Fibroblast of lung (primary cell): ENCODE results near the gene KCNJ13. TPM values are rescaled to one million over a fixed set of nuclear protein-coding genes. Genes with fewer than 3 reads are reported as not detected.
A peak's percentile ranks its signal among the peaks of the same experiment; 100 is the strongest.

ENCODE experiments used
- DNase-seq, 2 donors: peaks; one replicate each; pipeline versions ENCODE4 v3.0.0 to v3.0.0-alpha.2; 2010; ENCODE audit warnings: low read depth in 2 of 2
- H2AFZ ChIP-seq: 2 replicates; pipeline ENCODE4 v1.5.1; 2012; ENCODE audit warnings: low read length, control low read depth, inconsistent platforms
- H3K27ac ChIP-seq: 2 replicates; pipeline ENCODE4 v1.5.1; 2011; ENCODE audit warnings: low read length, control low read depth; ENCODE audit not compliant: insufficient read depth
- H3K27me3 ChIP-seq: 2 replicates; pipeline ENCODE4 v1.5.1; 2011; ENCODE audit warnings: mild to moderate bottlenecking, low read length; ENCODE audit not compliant: control insufficient read depth, insufficient read depth
- H3K36me3 ChIP-seq: 2 replicates; pipeline ENCODE4 v1.5.1; 2011; ENCODE audit warnings: low read length; ENCODE audit not compliant: control insufficient read depth, insufficient read depth
- H3K4me1 ChIP-seq: 2 replicates; pipeline ENCODE4 v1.5.1; 2011; ENCODE audit warnings: low read length; ENCODE audit not compliant: control insufficient read depth, insufficient read depth; ENCODE audit errors: extremely low read depth
- H3K4me2 ChIP-seq: 2 replicates; pipeline ENCODE4 v1.5.1; 2011; ENCODE audit warnings: low read length, control low read depth; ENCODE audit not compliant: insufficient read depth; ENCODE audit errors: extremely low read depth
- H3K4me3 ChIP-seq, 4 experiments: fragments of 200-600 bp in 1 of 4; sonication (generic) in 1 of 4; replicated peaks in 1 of 4; 2 replicates each; pipeline ENCODE4 v1.5.1; 2011 to 2016; ENCODE audit warnings: low read length in 4 of 4, low read depth in 3 of 4, mild to moderate bottlenecking in 3 of 4, control low read depth in 2 of 4, inconsistent platforms in 1 of 4, mixed read lengths in 1 of 4; ENCODE audit not compliant: insufficient read depth in 1 of 4; ENCODE audit errors: control extremely low read depth in 1 of 4
- H3K79me2 ChIP-seq: 2 replicates; pipeline ENCODE4 v1.5.1; 2012; ENCODE audit warnings: mild to moderate bottlenecking, low read length, inconsistent platforms; ENCODE audit not compliant: control insufficient read depth, insufficient read depth
- H3K9ac ChIP-seq: 2 replicates; pipeline ENCODE4 v1.5.1; 2011; ENCODE audit warnings: mild to moderate bottlenecking, low read length, control low read depth; ENCODE audit not compliant: insufficient read depth
- H3K9me3 ChIP-seq: 2 replicates; pipeline ENCODE4 v1.5.1; 2012; ENCODE audit warnings: low read depth, low read length; ENCODE audit not compliant: control insufficient read depth, insufficient read depth
- H4K20me1 ChIP-seq: 2 replicates; pipeline ENCODE4 v1.5.1; 2011; ENCODE audit warnings: low read length; ENCODE audit not compliant: control insufficient read depth, insufficient read depth; ENCODE audit errors: extremely low read depth
- CTCF ChIP-seq, 2 donors: IDR thresholded peaks in 1 of 2; conservative IDR thresholded peaks in 1 of 2; 1 replicate in 1 of 2; 2 replicates in 1 of 2; pipeline ENCODE4 v1.5.1; 2011 to 2012; ENCODE audit warnings: low read length in 2 of 2, control low read depth in 1 of 2, inconsistent platforms in 1 of 2, low read depth in 1 of 2, mild to moderate bottlenecking in 1 of 2
- EZH2 ChIP-seq: IDR thresholded peaks from 2 replicates; pipeline ENCODE4 v1.5.1; 2012; ENCODE audit warnings: low read length, control low read depth, mild to moderate bottlenecking; ENCODE audit errors: missing control alignments
- polyA plus RNA-seq, 2 donors: library from polyadenylated mRNA; depleted of rRNA in 1 of 2; stranded (reverse) in 1 of 2; unstranded in 1 of 2; fragments of >200 nt; gene quantifications; 2 replicates each; pipeline ENCODE4 v1.2.1, GENCODE V29; 2011 to 2012; ENCODE audit warnings: missing spikeins in 1 of 2
- total RNA-seq: library from RNA; depleted of rRNA; stranded (reverse); fragments of >200 nt; gene quantifications from 2 replicates; pipeline ENCODE4 v1.2.1, GENCODE V29; 2014

Gene KCNJ13
- total and polyA plus RNA-seq, 2 donors (not counting 1 experiment from before 2014, with no cell fraction given), result not detected

GRCh38 chr2:232815569-232815968 lies 39.2 kb upstream of the KCNJ13 start:
- TF ChIP-seq EZH2, result no peak
- no peak for TF ChIP-seq CTCF (conservative IDR thresholded peaks at IDR 0.05 in 1 of 2, IDR thresholded peaks at IDR 0.05 in 1 of 2; ENCODE audit: low read depth in 1 of 2, low read length in 2 of 2)
- Histone ChIP-seq H2AFZ (no peak overlapping the region), H3K9ac (no peak overlapping the region), H3K27me3 (no peaks in the 10 kb centered on the region), H3K4me3 (no peak overlapping the region), H3K9me3 (no peaks in the 10 kb centered on the region), H4K20me1 (no peaks in the 10 kb centered on the region), H3K36me3 (peaks cover 9% of the 10 kb centered on the region), H3K4me1 (no peaks in the 10 kb centered on the region), H3K27ac (no peak overlapping the region), H3K79me2 (no peaks in the 10 kb centered on the region), H3K4me2 (no peak overlapping the region)
- DNase-seq, result no peak

GRCh38 chr2:232810444-232810843 lies 34.1 kb upstream of the KCNJ13 start:
- Histone ChIP-seq H3K4me1 (no peaks in the 10 kb centered on the region), H3K27ac (no peak overlapping the region), H3K36me3 (peaks cover 13% of the 10 kb centered on the region), H3K9ac (no peak overlapping the region), H3K9me3 (no peaks in the 10 kb centered on the region), H3K4me2 (no peak overlapping the region), H2AFZ (no peak overlapping the region), H3K27me3 (no peaks in the 10 kb centered on the region), H4K20me1 (no peaks in the 10 kb centered on the region), H3K79me2 (no peaks in the 10 kb centered on the region), H3K4me3 (no peak overlapping the region)
- no peak for TF ChIP-seq CTCF (conservative IDR thresholded peaks at IDR 0.05 in 1 of 2, IDR thresholded peaks at IDR 0.05 in 1 of 2; ENCODE audit: low read depth in 1 of 2, low read length in 2 of 2)
- no peak for TF ChIP-seq EZH2
- peak in 1 of 2 donors; percentile 12 for DNase-seq

- TF ChIP-seq CTCF (conservative IDR thresholded peaks at IDR 0.05 in 1 of 2, IDR thresholded peaks at IDR 0.05 in 1 of 2; ENCODE audit: low read depth in 1 of 2, low read length in 2 of 2), result no peak
- TF ChIP-seq EZH2, result no peak
- Histone ChIP-seq H3K4me1 (no peaks in the 10 kb centered on the region), H3K9ac (no peak overlapping the region), H3K36me3 (peaks cover 13% of the 10 kb centered on the region), H3K27ac (no peak overlapping the region), H3K9me3 (no peaks in the 10 kb centered on the region), H4K20me1 (no peaks in the 10 kb centered on the region), H3K4me2 (no peak overlapping the region), H2AFZ (no peak overlapping the region), H3K27me3 (no peaks in the 10 kb centered on the region), H3K4me3 (no peak overlapping the region), H3K79me2 (no peaks in the 10 kb centered on the region)
- no peak for DNase-seq
Measured at GRCh38 chr2:232809349-232810124, 33.2 kb upstream of the KCNJ13 start.
